ENCODE results near the gene HEPHL1.

The HEPHL1 gene

DNA sequence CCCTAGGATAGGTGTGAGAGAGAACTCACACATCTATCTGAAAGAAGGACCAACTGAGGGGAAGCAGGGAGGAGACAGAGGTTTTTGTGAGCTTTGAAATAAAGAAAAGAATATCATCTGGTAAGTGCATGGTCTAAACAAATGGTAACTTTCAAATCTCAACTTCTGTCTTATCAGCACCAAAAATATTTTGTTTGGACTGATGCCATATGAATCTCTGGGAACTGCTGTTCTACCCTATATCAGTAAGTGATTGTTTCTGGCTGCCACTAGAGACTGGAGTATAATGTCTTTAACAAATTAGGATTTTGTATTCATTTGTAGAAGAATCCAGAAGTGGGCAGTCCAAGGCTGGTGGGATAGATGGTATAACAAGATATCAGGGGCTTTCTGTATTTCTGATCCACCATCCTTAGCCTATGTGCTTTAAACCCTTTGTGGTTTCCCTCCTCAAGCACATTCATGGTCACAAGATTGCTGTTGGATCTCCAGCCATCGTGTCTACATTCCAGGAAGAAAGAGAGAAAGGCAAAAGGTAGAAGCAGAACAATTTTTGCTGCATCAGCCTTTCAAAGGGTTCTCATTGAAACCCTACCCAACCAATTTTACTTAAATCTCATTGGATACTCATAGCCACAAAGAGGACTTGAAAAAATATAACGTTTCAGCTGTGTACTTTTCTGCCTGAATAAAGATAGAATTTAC, 4.7 kb downstream of the HEPHL1 start:
- no peak for DNase-seq

DNA sequence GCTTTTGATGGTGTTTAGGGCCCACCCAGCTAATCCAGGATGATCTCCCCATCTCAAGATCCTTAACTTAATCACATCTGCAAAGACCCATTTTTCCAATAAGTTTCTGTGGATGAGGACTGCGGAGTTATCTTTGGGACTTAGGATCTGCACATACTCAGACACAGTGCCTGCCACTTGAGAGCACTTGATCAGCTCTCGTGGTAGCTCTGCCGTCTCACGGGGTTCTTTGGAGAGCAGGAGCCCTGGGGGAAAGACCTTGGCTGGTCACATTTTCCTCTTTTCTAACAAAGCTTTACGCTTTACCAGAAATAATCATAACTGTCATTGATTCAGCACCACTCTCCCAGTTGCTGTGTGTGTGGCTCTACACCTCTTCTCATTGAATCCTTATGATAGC, 6.1 kb downstream of the HEPHL1 start:
- DNase-seq: no peak

DNA sequence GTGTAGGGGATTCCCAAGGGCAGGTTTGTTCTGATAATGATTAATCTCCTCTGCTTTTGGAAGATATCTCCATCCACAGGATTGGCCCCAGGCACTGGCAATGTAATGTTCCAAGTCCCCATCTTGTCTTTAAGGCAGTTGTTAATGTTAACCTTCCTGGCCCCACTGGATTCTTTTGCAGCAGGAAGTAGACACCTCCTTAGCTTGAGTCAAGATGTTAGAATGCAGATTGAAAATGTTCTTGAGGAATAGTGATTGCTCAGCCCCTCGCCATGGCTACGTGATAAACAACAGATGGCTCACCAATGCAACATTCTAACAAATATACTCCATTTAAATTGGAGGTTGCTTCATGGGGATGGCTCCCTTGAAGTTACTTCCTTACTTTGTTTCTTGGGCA, 7.3 kb downstream of the HEPHL1 start:
- DNase-seq: no peak

DNA sequence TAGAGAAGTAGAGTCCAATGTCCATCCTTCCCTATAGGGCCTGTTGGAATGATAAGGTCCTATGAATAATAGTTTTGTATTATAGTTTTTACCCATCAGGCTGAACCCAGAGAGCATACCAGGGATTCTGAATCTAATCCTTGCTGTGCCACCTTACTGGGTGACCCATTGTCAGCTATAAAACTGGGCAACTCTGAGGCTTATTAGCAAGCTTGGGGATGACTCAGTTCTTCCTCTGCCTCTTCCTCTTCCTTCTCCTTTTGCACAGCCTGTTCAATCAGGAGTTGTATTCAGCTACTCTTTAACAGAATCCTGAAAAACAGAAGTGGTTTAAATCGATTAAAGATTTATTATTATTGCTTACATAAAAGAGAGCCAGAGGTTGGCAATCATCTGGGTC, 8.9 kb downstream of the HEPHL1 start:
- no peak for DNase-seq

DNA sequence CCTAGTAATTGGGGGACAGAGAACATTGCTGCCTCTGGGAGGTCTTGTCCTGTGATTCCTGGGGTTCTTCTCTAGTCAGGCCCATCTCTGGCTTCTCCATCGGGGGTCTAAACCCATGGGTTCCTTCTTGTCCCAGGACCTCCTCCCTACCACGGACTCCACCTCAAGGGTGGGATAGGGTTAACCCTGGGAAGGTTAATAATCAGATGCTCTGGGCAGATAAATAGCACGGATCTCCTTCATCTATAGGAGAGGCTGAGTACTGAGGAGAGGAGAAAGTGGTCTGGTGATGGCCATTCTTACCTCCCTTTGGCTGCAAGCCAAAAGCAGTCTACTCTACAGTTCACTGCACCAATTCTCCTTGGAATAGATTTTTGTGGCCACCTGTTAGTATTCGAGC, 10.5 kb downstream of the HEPHL1 start:
- DNase-seq: no peak

DNA sequence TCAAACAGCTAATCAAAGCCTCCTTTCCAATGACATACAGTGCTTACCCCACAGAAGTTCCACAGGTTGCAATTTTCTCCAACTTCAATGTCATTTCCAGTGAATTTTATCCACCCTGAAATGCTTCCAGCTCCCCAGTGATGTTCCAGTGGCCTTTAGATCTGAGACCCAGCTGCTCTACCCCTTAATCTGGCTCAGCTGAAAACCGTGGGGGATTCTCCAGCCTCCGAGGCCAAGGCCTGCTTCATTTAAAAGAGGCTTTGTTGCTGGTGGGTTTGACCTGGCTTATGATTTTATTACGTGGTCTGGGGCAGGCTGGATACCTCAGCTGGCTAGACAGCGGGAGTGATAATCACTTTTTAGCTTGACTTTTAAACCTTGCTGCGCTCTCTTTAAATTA, 10.9 kb downstream of the HEPHL1 start:
- DNase-seq: no peak

DNA sequence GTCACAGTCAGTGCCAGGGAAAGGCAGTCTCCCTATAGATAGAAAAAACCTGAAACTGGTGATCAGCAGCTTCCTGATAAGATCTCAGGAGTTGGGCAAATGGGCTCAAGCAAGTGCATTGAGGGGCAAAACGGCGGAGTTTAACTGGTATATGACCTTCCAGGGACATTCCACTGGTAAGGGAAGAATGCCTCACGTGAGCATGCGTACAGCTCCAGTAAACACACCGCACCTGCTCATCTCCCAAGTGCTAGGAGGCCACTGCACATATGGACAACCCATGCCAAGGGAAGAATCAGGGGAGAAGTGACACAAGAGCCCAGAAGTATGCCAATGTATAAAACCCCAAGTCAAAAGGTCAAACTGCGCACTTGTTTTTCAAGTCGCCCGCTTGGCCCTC, 11.6 kb downstream of the HEPHL1 start:
- DNase-seq: no peak

DNA sequence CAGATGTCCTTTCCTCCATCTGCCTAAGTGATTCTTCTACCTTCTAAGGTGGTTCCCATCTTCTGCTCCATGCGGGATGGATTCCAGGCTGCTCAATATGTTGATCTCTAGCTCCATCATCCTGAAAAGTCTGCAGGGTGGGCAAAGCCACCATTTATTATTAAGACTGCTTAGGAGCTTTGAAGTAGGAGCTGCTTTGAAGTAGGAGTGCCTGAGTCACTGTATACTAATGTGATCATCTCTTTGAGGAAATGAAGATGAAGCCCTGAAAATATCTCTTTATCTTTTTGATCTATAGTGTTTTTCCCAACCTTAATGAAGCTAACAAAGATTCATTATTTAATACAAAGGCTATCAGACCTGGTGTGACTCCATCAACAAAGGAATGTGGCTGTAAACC, 13.1 kb downstream of the HEPHL1 start:
- DNase-seq: no peak

DNA sequence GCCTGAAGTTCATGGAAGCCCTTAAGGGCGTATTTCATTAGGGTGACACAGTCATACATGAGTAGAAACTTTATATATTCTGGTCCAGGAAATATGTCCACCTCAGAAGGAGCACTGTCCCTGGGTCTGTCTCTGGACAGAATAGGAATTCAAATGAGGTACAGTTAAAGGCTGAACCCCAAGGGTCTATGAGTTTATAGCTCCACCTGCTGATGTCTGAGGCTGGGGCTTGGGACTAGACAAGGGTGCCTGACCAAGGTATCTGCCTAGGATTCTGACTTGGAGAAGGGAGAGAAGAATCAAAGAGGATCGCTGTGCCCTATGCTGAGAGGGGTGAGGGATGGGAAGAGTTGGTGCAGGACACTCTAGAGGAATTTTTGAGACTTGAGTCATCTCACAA, 14.9 kb downstream of the HEPHL1 start:
- DNase-seq: no peak

DNA sequence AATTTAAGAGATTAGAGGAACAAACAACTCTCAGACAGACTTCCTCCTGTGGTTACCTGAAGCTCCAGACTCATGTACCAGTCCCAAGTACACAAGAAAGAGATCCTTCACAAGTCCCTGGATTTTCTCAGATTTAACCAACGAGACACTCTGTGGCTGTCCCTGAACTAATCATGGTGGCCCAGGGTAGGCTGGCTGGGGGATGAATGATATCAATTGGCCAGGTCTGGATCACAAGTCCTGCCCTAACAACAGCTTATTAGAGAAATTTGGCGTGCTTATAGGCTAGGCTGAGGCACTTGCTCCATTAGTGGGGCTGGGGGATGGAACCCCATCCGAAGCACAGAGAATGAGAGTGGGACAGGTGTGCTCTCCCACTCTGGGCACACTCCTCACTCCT, 22.1 kb downstream of the HEPHL1 start:
- DNase-seq: no peak

DNA sequence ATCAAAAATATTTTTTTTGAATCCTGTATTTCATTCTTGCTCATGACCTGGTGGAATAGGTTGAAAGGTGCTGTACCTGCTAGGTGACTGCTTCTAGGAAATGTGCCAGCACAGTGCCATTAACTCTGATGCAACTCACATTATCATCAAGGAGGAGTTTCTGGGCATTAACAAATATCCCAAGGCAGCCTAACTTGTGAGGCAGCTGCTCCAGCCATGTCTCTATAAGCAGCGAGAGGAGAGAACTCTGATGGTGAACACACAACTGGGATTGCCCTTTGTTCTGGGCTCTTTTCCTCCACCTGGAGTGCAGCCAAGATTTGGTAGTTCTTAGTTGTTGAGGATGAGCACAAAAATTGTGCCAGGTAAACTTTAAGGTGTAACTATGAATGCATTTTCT, 25.6 kb downstream of the HEPHL1 start:
- DNase-seq: no peak

DNA sequence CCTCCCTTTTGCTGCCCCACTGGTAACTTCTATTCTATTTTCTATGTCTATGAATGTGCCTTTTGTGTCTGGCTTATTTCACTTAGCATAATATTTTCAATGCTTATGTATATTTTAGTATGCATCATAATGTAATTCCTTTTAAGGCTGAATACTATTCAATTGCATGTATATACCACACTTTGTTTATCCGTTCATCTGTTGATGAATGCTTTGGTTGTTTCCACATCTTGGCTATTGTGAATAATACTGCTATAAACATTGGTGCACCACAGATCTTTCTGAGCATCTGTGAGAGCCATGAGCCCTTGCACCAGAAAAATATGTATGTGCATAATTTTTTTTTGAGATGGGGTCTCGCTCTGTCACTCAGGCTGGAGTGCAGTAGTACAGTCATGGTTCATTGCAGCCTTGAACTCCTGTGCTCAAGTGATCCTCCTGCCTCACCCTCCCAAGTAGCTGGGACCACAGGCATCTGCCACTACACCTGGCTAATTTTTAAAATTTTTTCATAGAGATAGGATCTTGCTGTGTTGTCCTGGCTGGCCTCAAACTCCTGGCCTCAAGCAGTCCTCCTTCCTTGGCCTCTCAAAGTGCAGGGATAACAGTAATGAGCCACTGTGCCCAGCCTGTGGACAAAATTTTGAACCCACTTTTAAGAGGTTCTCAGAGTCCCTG, 27.0 kb downstream of the HEPHL1 start:
- no peak for DNase-seq

DNA sequence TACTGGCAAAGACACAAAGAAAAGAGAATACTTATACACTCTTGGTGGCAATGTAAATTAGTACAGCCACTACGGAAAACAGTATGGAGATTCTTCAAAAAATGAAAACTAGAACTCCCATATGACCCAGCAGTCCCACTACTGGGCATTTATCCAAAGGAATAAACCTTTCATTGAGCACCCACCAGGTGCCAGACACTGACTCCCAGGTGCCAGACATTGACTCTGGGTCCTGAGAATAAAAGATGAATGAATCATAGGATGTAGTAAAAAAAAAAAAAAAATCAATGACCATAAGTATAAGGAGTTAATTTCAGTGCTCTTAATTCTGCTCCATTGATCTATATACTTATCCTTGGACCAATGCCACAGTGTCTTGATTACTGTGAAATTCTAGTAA, 28.2 kb downstream of the HEPHL1 start:
- DNase-seq: no peak

DNA sequence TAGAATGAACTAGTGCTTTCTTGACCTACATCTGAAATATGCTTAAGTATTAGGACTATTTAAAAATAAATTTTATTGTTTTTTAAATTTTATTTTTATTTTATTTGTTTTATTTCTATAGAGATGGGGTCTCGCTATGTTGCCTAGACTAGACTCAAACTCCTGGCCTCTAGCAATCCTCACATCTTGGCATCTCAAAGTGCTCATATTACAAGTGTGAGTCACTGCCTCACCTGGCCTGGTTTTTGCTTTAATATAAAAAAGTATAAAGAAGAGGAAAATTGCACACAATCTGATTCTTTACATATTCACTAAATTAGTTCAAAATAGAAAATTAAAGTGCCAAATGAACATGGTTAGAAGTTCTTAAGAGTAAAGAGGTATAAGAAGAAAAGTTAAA, 37.5 kb downstream of the HEPHL1 start:
- DNase-seq: no peak

DNA sequence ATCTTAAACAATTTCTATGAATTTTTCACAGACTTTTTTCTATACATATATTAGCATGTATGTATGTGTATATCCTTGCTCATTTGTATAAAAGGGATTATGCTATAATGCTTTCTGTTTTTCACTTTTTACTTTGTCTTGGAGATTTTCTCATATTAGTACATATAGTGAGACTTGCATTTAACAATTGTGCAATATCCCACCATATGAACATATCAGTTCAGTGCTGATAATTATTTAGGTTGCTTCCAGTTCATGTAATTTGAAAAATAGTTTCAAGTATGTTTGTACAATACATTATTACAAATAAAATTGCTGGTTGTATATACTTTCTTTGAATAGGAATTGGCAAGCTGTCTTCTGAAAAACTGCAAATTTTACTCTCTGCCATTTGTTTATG, 37.9 kb downstream of the HEPHL1 start:
- DNase-seq: no peak

DNA sequence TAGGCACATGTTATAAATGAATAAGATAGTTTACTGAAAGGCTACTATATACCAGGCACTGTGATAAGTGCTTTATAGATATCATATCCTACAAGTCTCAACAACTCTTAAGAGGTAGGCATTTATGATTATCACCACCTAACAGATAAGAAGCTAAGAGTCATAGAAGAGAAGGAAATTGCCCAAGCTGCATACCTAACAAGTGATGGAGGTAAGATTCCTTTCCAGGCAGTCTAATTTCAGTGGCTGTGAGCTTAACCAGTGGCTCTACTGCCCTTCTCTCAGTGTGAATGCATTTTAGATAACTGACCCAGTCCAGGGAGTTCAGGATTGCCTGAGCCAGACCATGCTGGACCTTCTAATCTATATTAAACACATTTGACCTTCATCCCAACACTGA, 39.2 kb downstream of the HEPHL1 start:
- DNase-seq: no peak

DNA sequence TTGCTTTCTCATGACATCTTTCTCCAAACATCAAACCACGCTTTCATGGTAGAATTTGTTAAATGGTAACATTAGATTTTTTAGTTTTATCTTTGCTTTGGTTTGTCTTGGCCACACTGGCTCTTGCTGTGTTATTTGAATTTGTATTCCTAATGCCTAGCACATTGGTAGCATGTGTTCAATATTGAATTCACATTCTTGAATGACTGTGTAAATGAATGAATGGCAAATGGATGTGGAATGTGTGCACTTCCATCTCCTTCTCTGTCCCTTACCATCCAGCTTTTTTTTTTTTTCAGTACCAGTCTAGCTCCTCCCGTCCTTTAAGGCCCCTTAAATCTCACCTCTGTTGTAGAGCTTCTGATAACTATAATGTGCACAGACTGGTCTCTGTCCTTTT, 41.2 kb downstream of the HEPHL1 start:
- no peak for DNase-seq

DNA sequence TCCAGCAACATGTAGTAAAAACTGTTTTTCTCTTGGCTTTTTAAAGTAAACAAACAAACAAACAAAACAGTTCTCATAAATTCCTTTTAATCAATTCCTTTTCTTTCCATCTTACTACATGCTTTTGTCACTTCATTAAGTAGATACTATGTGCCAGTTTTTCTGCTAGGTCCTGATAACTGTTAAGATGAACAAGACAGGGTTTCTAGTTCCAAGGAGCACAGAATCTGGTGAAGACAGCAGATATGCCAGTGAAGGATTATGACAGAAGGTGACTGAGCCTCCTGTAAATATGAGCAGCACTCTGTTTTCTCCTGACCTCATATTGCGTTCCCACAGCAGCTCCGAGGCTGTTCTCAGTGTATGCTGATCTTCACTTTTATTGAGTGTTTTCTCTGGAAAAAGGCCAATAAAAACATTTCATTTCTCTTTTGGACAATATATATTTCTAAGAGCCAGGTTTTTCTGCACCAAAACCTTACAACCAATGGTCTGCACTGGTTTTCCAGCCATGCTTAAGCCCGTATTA, 45.8 kb downstream of the HEPHL1 start:
- no peak for DNase-seq

DNA sequence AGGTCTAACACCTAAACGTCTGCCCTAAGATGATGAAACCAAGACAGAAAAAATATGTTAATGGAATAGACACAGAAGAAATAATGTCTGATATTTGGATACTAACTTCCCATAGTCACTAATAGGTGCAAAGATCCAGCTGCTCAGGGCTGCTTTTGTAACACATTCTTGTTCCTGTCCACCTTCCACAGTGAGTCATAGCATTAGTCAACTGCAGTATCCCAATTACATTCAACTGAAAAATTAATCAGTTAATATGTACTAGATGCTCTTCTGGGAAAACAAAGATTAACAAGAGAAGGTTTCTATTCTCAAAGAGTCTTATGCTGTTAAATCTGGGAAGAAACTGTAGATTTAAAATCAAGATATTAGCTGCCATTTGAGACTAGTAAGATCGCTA, 47.6 kb downstream of the HEPHL1 start:
- no peak for DNase-seq

DNA sequence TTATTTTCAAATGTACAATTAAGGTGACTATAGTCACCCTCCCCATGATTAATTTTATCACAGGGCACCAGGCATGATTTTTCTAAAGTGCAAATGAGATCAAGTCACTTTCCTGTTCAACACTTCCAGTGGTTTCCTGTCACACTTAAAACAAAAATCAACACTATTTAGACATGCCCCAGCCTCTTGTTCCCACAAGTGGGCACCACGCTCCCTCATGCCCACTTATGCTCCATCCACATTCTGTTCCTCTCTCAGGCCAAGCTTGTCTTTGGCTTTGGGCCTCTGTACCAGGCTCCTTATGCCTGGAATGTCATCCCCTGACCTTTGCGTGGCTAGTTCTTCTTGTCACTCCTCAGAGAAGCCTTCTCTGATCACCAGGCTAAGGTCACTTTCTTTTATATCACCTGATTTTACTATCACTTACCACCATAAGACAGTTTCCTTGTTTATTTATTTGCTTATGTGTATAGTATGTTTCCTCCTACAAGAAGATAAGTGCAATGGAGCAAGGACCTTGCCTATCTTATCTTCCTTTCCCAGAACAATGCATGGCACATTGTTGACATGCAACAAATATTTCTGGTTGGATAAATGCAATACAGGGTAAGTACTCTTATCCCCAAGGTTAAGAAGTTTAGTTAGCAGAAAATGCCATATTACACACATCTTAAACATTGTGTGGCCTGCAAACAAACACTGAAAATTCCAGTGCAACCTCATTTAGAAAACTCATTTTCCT, 56.6 kb downstream of the HEPHL1 start:
- DNase-seq: no peak

DNA sequence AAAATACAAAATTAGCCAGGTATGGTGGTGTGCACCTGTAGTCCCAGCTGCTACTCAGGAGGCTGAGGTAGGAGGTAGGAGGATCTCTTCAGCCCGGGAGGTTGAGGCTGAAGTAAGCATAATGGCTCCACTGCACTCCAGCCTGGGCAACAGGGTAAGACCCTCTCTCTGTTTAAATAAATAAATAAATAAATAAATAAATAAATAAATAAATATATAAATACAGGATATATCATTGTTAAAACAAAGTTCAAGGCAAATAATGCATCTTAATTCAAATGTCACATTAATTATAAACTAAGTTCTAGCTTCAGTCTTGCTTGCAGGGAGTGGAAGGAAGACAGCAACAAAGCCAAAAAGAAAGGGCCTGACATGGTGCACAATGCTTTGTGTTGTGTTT, 63.0 kb downstream of the HEPHL1 start:
- no peak for DNase-seq

DNA sequence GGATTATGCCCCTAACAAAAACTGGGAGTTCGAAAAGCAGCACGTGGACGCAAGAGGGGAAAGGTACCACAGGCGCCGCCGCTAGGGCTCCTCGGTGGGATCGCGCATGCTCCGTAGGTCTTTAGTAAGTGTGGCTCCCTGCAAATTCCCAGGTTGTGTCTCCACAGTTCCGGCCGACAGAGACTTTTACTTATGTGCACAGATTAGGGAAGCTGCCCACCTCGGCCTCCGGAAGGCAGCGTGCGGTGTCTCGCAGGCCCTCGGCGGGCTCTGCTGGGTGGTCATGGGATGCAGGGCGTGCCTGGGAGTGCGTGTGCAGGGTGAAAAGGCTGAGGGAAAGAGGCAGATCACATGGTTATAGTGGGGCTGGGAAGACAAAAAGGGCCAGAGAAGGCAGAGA, 67.8 kb downstream of the HEPHL1 start:
- no peak for DNase-seq

DNA sequence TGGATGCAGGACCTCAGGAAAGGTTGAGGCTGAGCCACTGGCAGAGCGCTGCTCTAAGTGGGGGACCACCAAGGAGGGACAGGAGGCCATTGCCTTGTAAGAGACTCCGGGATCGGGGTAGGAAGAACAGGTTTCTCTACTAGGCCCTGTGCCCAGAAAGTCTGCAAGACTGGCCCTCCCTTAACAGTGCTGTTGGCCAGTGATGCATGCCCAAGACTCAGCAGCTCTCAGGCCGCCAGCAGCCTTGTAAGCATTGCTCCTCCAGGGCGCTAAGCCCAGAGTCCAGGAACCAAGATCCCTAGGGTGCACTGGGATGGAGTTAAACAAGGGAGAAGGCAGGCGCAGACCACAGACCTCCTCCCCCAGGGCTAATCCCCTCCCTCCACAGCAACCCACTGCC, 68.2 kb downstream of the HEPHL1 start:
- no peak for DNase-seq

DNA sequence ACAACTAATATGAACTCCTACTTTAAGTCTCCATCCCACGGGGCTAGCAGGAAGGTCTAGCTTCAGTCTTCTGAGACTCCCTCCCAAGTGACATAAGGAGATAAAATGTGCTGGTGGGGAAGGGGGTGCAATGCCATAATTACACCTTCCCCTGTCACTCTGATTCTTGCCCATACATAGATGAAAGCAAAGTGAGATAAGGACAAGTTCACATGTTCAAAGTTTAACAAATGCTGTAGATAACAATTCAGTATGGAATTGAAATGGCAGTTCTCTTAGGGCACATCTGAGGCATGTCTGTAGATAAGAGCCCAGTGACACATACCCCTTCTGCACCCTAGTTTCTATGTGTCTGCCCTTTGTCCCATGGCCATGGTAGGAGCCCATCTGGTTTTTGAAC, 69.2 kb downstream of the HEPHL1 start:
- DNase-seq: no peak
